ENCODE measurements around the gene OLFML2A.
"Not testable (repeated sequence)": the region's sequence is repeated elsewhere in the genome, so short reads cannot be mapped to it uniquely, and the experiment has no call there.

The OLFML2A gene

DNA sequence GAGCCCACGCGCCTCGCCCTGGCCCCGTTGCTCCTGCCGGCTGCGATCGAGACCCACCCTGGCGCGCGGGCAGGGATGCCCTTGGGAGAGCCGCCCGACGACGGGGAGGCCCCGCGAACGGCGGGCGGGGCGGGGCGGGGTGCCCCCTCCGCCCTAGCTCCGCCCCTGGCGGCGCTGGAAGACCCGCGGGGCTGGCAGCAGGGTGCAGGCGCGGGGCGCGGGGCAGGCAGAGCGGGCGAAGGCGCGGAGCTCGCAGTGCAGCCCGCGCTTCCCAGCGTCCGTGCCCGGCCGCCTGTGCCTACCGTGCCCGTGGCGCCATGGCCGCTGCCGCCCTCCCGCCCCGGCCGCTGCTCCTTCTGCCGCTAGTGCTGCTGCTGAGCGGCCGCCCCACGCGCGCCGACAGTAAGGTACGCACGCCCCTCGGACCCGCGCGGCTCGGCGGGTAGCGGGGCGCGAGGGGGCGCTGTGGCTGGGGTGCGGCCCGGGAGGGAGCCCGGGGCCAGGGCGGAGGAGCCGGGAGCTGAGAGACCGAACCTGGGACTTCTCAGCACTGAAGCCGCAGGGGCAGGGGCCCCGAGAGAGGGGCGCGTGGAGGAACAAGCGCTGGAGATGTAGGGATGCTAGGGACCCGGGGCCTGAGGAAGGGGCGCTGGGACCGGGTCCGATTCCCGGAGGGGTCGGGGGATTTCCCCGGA is at the start of gene OLFML2A:
OLFML2A (plus strand) TSS at position 180 of the 695 bp plus-strand sequence; CDS start at position 318, 138 bp downstream.
- DNase-seq: peak; percentile 63

DNA sequence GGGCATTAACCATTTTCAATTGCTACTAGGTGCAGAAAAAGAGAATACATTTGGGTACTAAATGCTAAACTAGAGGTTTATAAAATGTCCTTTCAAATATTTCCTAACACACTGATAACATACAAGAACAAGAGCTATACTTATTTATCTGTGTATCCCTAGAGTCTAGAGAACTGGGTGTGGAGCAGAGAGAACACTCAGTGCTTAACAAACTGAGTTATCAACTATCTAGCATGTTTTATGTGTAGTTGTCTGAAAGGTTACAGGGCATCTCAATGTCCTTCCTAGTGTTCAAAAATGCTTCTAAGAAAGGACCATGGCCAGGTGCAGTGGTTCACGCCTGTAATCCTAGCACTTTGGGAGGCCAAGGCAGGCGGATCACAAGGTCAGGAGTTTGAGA is 46.2 kb upstream of the OLFML2A start:
- DNase-seq: no peak

DNA sequence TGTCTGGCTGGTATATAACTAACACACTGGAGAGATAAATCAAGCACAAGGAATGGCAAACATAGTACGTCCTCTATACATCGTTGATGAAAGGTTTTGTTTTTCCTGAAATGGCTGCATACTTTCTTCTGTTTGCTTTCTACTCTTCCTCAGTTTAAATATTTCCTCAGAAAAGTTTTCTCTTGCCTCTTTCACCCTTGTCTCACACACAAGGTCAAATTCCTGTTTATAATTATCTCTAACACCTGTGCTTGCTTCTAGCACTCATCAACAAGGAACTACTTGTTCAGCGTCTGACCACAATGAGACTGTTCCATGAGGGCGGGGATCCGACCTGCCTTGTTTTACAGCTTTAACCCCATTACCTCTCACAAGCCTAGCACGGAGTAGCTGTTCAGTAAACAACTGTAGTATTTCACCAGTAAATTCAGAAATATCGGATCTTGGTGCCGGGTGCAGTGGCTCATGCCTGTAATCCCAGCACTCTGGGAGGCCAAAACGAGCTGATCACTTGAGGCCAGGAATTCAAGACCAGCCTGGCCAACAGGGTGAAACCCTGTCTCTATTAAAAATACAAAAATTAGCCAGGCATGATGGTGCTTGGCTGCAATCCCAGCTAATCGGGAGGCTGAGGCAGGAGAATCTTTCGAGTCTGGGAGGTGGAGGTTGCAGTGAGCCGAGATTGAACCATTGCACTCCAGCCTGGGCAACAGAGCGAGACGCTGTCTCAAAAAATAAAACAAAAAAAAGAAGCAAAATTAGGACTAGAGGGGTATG is 42.8 kb upstream of the OLFML2A start:
- no peak for DNase-seq

DNA sequence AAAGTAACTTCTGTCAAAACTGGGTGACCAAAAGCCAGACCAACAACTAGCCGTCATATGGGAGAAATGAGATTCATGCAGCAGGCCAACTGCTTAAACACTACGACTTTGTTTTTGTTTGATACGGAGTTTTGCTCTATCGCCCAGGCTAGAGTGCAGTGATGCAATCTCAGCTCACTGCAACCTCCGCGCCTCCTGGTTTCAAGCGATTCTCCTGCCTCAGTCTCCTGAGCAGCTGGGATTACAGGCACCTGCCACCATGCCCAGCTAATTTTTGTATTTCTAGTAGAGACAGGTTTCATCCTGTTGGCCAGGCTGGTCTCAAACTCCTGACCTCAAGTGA is 42.2 kb upstream of the OLFML2A start:
- not testable (repeated sequence) for DNase-seq

DNA sequence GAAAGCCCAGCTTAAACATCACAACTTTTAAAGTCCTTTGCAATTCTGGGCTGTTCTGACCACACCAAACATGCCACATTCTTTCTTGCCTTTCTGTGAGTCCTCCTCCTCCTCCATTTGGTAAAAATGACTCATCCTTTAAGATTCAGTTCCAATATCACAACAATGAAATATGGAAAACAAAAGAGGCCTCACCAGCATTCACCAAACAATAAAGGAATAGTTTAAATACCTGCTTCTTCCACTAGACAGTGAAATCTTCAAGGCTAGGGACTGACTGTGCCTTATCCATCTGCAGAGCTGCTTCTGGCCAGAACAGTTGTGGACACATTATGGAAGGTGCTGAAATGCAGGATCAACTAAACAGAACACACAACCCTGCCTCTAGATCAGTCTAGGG is 41.8 kb upstream of the OLFML2A start:
- DNase-seq: no peak

DNA sequence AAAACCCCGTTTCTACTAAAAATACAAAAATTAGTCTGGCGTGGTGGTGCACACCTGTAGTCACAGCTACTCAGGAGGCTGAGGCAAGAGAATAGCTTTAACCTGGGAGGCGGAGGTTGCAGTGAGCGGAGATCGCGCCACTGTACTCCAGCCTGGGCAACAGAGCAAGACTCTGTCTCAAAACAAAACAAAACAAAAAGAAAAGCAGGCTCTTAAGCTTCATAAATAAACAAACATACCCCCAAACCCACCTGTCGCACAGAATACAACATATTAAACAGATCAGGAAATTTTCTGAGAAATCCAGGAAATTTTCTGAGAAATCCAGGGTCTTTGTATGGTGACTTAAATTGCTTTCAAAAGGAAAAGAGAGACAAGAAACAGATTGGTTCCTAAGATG is 38.9 kb upstream of the OLFML2A start:
- DNase-seq: not testable (repeated sequence)

DNA sequence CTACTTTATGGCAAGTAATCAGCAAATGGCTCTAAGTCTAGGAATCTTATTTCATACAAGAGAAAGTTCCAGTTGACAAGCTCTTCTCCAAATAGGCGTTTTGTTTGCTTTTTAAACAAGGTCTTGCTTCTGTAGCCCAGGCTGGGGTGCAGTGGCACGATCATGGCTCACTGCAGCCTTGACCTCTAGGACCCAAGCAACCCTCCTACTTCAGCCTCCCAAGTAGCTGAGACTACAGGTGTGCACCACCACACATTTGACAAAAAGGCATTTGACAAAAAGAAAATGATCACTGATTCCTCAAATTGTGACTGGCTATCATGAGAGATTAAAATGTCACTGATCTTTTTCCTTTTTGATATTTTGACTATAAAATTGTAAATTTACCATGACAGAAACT is 37.6 kb upstream of the OLFML2A start:
- no peak for DNase-seq

DNA sequence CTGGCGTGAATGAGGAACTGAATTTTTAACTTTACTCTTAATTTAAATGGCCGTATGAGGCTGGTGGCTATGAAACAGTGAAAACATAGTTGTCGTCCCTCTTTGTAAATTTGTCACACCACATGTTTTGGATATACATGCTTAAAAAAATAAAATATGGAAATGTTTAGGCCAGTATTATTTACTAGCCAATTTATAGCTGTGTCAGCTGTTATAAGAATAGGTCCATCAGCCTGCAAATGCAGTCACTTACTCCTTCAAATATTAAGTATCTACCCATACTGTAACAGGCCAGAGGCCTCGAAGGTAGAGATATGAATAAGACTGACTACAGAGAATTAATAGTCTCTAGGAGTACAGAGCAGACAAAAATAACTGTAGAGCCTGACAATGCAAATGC is 35.8 kb upstream of the OLFML2A start:
- no peak for DNase-seq

DNA sequence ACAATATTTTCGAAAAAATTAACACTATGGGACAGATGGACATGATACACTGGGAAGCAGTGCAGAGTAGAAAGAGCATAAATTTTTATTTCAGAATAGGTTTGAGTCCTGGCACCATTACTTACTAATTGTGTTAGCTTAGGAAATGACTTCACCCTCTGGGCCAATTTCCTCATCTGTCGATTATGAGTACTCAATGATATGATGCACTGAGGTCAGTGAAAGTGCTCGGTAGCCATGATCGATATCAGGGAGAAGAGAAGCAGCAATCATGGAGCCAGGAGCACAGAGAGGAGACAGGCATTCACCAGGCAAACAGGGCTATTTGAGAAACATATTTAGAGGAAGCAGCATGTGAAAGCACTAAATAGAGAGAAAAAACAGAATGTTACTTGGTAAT is 35.3 kb upstream of the OLFML2A start:
- no peak for DNase-seq

DNA sequence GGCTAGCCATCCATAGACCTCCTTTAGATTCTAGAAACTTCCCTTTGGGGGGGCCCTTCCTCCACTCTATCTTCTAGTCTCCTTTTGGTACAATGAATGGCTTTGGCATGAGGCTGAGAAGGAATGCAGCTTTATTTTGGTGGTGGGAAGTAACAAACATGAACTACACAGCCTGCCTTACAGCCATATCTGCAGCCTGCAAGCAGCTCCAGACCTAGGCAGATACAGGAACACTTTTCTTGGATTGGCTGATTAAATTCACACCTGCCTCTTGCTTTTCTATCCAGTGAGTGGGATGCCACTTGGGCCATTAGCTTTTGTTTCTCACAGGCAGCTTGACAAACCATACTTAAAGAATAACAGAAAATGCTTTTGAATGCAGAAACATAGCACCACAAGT is 34.0 kb upstream of the OLFML2A start:
- DNase-seq: no peak

DNA sequence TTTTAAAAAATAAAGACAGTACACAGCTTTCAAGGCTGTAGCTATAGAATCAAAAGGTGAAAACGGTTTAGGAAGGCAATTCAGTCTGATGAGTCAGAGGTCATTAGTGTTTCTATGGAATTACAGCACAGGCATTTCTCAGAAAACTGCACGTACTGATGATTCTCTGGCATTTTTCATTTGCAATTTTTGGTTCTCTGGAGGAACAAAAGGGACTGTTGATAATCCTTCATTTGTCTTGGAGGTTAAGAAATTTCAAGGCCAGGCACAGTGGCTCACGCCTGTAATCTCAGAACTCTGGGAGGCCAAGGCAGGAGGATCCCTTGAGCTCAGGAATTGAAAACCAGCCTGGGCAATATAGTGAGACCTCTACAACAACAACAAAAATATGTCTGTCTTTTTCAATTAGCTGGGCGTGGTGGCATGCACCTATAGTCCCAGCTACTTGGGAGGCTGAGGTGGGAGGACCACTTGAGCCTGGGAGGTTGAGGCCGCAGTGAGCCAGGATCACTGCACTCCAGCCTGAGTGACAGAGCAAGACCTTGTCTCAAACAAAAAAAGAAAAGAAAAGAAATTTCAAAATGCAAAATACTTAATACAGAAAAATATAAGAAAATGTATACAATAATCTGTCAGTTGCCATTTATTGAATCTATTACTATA is 33.1 kb upstream of the OLFML2A start:
- no peak for DNase-seq

DNA sequence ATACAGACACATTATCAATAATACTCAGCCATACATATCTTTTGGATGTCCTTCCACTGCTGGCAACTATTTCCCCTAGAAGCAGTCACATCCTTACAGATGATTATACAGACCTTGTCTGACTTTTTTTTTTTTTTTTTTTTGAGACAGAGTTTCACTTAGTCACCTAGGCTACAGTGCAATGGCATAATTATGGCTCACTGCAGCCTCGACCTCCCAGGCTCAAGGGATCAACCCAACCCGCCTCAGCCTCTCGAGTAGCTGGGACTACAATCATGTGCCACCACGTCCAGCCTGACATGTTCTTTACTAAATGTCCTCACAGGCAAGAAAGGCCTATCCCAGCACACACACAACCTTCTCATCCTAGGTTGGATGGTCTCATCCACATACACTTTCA is 29.9 kb upstream of the OLFML2A start:
- no peak for DNase-seq

DNA sequence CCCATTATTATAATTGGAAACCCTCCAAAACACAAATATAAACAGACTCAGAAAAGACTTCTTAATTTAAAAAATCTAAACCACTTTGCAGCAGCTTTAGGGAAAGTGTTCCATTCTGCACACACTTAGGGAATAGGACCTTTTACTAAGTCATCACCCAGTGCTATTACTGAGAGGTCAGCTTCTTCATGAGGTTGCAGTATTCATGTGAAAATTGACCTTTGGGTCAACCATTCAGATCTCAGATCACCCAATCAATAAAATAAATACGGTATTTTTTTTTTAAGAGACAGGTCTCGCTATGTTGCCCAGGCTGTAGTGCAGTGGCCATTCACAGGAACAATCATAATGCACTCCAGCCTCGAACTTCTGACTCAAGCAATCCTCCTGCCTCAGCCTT is 27.6 kb upstream of the OLFML2A start:
- DNase-seq: no peak

DNA sequence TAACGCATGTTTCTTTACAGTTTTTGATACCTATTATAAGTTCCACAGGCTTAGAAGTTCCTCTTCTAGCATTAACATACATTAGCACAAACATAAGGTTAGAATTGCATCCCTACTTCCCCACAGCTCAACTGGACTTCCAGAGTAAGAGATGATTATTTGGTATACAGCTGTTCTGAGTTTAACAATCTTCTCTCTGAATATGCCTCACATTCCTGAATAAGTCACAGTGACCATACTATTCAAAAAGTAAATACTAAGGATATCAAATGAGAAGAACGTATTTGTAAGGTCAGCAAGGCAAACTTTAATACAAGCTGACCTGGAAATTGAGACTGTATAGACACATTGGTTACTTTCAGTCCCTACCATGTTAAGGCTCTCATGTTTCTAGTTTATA is 27.2 kb upstream of the OLFML2A start:
- DNase-seq: no peak

DNA sequence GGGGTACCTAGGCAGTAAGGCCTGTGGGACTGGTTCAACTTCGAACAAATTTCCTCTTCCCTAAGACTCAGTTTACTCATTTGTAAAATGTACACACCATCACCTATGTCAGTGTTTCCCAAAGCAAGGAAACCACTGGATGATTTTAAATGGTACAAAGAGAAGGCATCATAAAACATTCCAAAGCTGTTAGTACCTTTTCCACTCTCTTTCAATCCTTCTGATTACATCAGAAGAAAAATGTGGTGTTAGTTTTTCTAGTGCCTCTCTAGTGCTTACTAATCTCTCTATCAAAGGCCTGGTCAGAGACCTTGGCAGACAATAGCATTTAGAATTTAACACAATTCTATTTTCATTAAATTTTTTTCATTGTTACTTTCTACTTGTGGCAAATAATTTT is 24.0 kb upstream of the OLFML2A start:
- no peak for DNase-seq

DNA sequence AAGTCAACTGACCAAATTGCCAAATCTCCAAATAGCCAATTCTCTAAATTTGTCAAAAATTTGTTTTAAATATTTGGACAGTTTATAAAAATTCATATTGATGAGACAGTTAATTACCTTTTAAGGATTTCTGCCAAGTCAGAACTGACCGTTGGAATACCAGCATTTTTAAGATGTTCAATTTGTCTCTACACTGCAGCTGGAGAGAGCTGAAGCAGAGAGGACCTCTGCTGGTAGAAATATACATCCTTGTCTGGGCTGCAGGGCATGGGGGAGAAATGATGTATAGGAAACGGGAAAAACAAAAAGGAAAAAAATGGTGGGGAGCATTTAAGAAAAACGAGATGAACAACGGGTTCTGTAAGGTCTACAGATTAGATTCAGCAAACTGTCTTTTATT is 22.6 kb upstream of the OLFML2A start:
- no peak for DNase-seq

DNA sequence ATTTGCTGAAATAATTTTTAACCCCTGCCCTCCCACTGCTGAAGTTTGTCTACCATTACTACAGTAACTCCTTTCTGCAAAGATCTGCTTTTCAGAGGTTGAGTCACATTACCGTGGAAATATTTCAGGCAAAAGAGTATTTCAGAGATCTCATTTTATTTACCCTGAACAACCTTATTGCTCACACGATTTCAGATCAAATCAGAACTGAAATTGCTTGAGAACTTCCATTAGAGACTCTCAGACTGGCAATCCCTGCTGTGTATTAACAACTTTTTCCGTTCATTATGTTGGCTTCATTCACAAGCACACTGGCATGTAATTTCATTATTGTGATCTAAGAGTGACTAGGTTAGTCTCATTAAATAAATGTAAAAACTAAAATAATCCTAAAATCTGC is 21.9 kb upstream of the OLFML2A start:
- no peak for DNase-seq

DNA sequence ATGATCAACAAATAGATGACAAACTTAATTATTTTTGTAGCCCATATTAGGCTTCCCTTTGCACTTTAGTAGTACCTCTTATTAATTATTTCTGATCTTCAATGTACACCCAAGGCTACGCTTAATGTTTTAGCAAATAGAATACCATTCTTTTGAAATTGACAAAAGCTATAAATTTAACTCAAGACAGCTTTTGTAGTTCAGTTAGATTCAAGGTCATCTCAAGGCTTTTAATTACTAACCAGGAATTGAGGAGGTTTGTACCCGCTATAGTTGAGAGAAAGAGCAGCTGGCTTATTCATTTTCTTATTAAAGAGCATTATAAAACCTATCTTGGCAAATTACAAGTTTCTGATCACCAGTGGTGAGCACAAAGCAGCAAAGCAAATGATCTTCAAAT is 20.9 kb upstream of the OLFML2A start:
- DNase-seq: no peak

DNA sequence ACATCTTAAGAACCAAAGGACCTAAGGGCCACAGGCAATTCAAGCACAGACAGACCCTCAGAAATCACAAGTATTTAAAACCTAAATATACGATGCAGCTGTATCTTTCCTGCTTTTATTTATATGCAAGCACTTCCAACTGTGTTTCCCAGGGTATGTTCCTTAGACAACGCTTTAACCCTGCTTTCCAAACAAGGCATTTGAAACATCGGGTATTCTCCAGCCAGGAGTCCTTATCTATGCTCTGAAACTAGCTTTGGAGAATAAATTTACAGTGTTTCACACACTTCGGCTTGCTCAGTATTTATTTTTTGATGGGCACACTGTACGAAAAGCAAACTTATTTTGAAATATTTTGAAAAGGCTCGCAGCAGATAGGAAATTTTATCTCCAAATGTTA is 19.3 kb upstream of the OLFML2A start:
- no peak for DNase-seq

DNA sequence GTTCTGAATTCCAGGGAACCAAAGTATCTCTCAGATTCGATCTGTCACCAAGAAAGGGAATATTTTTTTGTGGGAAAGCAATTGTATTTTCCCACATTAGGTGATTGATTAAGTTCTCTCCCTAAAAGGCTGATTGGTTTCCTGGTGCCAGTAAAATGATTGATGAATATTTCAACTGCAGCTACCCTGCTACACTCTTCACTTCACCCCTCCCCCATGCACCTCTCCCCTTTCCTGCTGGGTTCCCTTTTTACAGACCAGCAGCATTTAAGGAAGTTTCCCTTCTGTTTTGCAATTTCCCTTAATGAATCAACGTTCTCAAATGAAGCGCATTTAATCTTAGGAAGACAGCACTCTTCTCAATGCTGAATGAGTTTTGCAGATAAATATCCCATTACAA is 18.9 kb upstream of the OLFML2A start:
- no peak for DNase-seq

DNA sequence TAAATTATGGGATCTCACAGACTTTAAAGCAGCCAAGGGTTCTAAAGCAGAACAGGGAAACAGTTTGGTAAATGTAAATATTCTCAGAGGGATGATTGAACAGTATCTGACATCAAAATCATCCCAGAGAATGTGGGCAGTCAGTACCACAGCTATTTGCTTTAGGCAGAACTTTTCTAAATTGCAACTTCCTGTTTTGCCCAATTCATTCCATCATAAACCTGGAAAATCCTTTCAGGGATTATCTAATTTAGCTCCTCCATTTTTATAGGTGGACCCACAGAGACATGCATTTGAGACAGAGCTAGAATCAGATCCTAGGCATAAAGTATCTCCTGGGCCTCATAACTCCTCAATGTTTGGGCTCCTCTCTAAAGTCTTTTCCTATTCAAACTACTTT is 18.2 kb upstream of the OLFML2A start:
- no peak for DNase-seq

DNA sequence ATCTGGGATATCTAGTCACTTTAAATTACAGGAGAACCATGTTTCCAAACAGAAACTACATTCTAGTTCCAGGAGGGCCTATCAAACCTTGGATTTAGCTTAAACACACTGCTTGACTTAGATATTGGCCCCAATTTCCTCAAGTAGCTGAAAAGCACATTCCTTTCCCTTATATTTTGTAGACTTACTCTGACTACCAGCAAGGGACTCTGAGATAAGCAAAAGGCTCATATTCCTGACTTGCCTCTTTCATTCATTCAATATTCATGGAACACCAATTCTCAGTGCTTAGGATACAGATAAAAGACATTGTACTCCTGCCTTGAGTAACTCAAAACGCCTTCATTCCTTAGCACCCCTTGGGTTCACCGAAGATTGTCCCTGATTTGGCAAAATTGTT is 17.6 kb upstream of the OLFML2A start:
- no peak for DNase-seq

DNA sequence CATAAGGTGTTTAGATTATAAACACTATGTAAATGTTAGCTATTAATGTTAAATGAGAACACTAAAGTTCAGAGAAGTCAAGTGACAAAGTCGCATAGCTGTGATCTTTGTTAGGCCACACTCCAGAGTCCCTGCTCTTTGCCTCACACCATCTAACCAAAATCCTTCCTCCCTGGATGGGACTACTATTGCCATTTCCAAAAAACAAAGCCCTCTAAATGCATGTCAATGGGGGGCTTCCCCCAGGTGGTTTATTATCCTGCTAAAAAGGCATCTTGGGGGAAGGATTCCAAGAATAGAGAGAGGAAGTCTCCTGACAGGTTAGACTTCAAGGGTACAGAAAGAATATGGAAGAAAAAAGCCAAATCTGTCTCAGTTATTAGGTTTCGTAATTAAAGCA is 16.2 kb upstream of the OLFML2A start:
- no peak for DNase-seq

DNA sequence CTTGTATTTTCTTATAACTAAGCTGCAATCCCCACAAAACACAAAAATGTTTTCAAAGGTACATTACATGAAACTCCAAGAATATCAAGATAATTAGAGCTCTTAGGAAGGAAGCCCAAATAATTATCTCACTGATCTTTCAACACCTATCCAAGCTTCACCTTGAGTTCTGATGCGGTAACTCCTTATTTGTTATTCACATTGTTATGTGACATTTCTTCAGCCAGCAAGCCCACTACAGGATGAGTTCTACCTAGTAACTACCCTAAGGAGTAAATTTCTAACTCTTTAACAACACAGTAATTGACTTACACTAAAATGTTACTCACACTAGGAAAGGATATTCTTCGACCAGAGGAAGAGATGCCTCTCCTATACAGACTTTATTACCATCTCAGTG is 15.7 kb upstream of the OLFML2A start:
- no peak for DNase-seq
